ENCODE results near the gene QSOX2.

DNA sequence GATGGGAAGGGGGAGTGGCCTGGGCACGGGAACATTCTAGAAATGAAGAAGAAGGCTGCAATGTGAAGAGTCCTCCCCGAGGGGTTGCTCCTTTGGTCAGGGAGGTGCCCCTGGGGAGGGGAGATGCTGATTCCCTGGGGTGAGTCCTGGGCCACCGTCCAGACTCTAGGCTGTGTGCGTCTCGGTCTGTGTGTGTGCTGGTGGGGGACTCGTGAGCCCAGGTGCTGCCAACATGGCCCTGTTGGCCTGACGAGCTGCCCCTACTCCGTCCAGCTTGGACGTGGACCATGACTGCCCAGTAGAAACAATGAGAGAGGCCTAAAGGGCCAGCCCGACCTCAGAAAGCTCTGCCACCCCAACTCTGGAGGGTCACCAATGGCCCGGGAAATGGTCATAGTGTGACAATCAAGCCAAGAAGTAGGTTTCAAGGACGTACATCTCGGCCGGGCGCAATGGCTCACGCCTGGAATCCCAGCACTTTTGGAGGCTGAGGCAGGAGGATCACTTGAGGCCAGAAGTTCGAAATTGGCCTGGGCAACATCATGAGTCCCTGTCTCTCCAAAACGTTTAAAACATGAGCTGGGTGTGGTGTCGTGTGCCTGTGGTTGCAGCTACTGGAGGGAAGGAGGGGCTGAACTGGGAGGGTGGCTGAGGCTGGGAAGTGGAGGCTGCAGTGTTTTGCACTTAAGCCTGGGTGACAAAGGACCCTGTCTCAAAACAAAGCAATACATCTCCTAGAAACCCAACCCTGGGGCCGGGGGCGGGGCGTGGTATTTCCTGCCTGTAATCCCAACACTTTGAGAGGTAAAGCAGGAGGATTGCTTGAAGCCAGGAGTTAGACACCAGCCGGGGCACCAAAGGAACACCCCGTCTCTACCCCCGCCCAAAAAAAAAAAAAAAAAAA, 57.7 kb downstream of the QSOX2 start:
- TF ChIP-seq RAD21 (conservative IDR thresholded peaks at IDR 0.05 in 1 of 2, IDR thresholded peaks at IDR 0.05 in 1 of 2): no peak
- TF ChIP-seq, protein P1, sequence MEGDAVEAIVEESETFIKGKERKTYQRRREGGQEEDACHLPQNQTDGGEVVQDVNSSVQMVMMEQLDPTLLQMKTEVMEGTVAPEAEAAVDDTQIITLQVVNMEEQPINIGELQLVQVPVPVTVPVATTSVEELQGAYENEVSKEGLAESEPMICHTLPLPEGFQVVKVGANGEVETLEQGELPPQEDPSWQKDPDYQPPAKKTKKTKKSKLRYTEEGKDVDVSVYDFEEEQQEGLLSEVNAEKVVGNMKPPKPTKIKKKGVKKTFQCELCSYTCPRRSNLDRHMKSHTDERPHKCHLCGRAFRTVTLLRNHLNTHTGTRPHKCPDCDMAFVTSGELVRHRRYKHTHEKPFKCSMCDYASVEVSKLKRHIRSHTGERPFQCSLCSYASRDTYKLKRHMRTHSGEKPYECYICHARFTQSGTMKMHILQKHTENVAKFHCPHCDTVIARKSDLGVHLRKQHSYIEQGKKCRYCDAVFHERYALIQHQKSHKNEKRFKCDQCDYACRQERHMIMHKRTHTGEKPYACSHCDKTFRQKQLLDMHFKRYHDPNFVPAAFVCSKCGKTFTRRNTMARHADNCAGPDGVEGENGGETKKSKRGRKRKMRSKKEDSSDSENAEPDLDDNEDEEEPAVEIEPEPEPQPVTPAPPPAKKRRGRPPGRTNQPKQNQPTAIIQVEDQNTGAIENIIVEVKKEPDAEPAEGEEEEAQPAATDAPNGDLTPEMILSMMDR (IDR thresholded peaks at IDR 0.05): no peak
- TF ChIP-seq, protein P2, sequence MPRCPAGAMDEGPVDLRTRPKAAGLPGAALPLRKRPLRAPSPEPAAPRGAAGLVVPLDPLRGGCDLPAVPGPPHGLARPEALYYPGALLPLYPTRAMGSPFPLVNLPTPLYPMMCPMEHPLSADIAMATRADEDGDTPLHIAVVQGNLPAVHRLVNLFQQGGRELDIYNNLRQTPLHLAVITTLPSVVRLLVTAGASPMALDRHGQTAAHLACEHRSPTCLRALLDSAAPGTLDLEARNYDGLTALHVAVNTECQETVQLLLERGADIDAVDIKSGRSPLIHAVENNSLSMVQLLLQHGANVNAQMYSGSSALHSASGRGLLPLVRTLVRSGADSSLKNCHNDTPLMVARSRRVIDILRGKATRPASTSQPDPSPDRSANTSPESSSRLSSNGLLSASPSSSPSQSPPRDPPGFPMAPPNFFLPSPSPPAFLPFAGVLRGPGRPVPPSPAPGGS (IDR thresholded peaks at IDR 0.05): no peak
- TF ChIP-seq CHD2 (IDR thresholded peaks at IDR 0.05; ENCODE audit: low read length, partially characterized antibody): no peak
- no peak for TF ChIP-seq KDM5A (IDR thresholded peaks at IDR 0.05)
- TF ChIP-seq, protein P3, sequence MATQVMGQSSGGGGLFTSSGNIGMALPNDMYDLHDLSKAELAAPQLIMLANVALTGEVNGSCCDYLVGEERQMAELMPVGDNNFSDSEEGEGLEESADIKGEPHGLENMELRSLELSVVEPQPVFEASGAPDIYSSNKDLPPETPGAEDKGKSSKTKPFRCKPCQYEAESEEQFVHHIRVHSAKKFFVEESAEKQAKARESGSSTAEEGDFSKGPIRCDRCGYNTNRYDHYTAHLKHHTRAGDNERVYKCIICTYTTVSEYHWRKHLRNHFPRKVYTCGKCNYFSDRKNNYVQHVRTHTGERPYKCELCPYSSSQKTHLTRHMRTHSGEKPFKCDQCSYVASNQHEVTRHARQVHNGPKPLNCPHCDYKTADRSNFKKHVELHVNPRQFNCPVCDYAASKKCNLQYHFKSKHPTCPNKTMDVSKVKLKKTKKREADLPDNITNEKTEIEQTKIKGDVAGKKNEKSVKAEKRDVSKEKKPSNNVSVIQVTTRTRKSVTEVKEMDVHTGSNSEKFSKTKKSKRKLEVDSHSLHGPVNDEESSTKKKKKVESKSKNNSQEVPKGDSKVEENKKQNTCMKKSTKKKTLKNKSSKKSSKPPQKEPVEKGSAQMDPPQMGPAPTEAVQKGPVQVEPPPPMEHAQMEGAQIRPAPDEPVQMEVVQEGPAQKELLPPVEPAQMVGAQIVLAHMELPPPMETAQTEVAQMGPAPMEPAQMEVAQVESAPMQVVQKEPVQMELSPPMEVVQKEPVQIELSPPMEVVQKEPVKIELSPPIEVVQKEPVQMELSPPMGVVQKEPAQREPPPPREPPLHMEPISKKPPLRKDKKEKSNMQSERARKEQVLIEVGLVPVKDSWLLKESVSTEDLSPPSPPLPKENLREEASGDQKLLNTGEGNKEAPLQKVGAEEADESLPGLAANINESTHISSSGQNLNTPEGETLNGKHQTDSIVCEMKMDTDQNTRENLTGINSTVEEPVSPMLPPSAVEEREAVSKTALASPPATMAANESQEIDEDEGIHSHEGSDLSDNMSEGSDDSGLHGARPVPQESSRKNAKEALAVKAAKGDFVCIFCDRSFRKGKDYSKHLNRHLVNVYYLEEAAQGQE (IDR thresholded peaks at IDR 0.05): no peak
- TF ChIP-seq POLR2A (IDR thresholded peaks at IDR 0.05; ENCODE audit: low read length): no peak
